ENCODE results near the gene B3GAT3. TPM values are rescaled to one million over a fixed set of nuclear protein-coding genes. Genes with fewer than 3 reads are reported as not detected.

The B3GAT3 gene
- total and polyA plus RNA-seq, 2 of the 8 experiments (the other 6 are each of a cell fraction or from before 2014, with no cell fraction given): 28.0 to 39.0 TPM

- H3K4me2 ChIP-seq (ENCODE audit: insufficient read depth in 1 of 2, low read depth in 2 of 2, low read length in 2 of 2): peak overlapping the region; percentile 73 to 85
- no peak overlapping the region for H3K14ac ChIP-seq (ENCODE audit: insufficient read length)
- H3K4me3 ChIP-seq (ENCODE audit: extremely low read depth in 1 of 4, insufficient read depth in 2 of 4, low read depth in 3 of 4, low read length in 4 of 4): peak overlapping the region; percentile 90 to 100 (median 91)
- no peaks in the 10 kb centered on the region for H3K9me3 ChIP-seq (ENCODE audit: insufficient read depth in 2 of 2, low read depth in 1 of 2, low read length in 1 of 2)
- no peak overlapping the region for H2AFZ ChIP-seq (ENCODE audit: low read length)
- peaks cover 0 to 48% of the 10 kb centered on the region in 2 experiments for H3K79me2 ChIP-seq (ENCODE audit: control insufficient read depth in 1 of 2, insufficient read depth in 2 of 2, low read length in 2 of 2)
- no peak for DNase-seq (ENCODE audit: low read depth in 1 of 2, low spot score in 2 of 2)
- CTCF ChIA-PET (ENCODE audit: partially characterized antibody): interaction anchor here (0.5 to 4.5 kb wide), 5 partner anchors 12 to 169 kb away, joined by 3 to 22 read pairs (median 3); no protein-coding TSS in a partner anchor
- H3K23me2 ChIP-seq (ENCODE audit: low read depth, low read length): peaks cover 13% of the 10 kb centered on the region
- FAIRE-seq: no peak
- H3K23ac ChIP-seq (ENCODE audit: insufficient read length): no peak overlapping the region
- H4K20me1 ChIP-seq (replicated peaks in 1 of 2; ENCODE audit: control insufficient read depth in 1 of 2, insufficient read depth in 2 of 2, low read length in 2 of 2): peaks cover under 1 to 18% of the 10 kb centered on the region in 2 experiments
- no peak overlapping the region for H3K56ac ChIP-seq (replicated peaks; ENCODE audit: insufficient read length, low read depth, low read length)
- WGBS, 2 experiments (ENCODE audit: extremely low coverage in 1 of 2, insufficient coverage in 1 of 2, insufficient read length in 1 of 2, insufficient replicate concordance in 2 of 2, low coverage in 1 of 2, low lambda C conversion rate in 2 of 2, missing lambda C conversion rate in 1 of 2): 77% methylated on average over 12 of the region's 12 CpGs; no CpG with 5 or more reads in 1 of the 2 experiments
- H3K4me1 ChIP-seq (replicated peaks in 1 of 4; ENCODE audit: control insufficient read depth in 3 of 4, insufficient read depth in 4 of 4, low read length in 3 of 4): peaks cover 0 to 11% (median 7%) of the 10 kb centered on the region in 4 experiments; a peak in 4 of 7 replicates
- H3K36me3 ChIP-seq (ENCODE audit: control insufficient read depth in 2 of 4, insufficient read depth in 4 of 4, low read length in 3 of 4): peaks cover 27 to 60% (median 49%) of the 10 kb centered on the region in 4 experiments
- H3K4ac ChIP-seq (replicated peaks; ENCODE audit: insufficient read length, low read depth, low read length): no peak overlapping the region
- H2AK5ac ChIP-seq (ENCODE audit: low read depth, low read length): no peak overlapping the region
- H2BK12ac ChIP-seq (ENCODE audit: low read depth, low read length): no peak overlapping the region
- no peak overlapping the region for H2BK5ac ChIP-seq (ENCODE audit: low read depth, low read length)
- H4K91ac ChIP-seq (replicated peaks; ENCODE audit: insufficient read length, low read length): no peak overlapping the region
- H3K79me1 ChIP-seq (ENCODE audit: low read depth, low read length): 0 out of 2 replicates have a peak, but pooled peaks cover 4% of the 10 kb centered on the region
- no peak overlapping the region for H2BK120ac ChIP-seq (replicated peaks; ENCODE audit: low read depth, low read length)
- no peak overlapping the region for H3K27ac ChIP-seq (ENCODE audit: low read depth, low read length)
- TF ChIP-seq TCF12 (IDR thresholded peaks at IDR 0.05; ENCODE audit: low read depth, low read length): no peak
- TF ChIP-seq RXRA (IDR thresholded peaks at IDR 0.05; ENCODE audit: insufficient read depth, low read depth, low read length): no peak
- no peak for TF ChIP-seq TAF7 (optimal IDR thresholded peaks at IDR 0.05; ENCODE audit: borderline replicate concordance, low read depth, low read length)
- no peak overlapping the region for H3K18ac ChIP-seq (ENCODE audit: extremely low read depth, low read length)
- H3K9ac ChIP-seq (replicated peaks in 1 of 4; ENCODE audit: extremely low read depth in 1 of 4, low read depth in 3 of 4, low read length in 3 of 4): peak overlapping the region; percentile 79 to 95 (median 88)
- H4K5ac ChIP-seq (ENCODE audit: insufficient read length, low read depth, low read length): no peak overlapping the region
- no peak overlapping the region for H2BK20ac ChIP-seq (ENCODE audit: low read length)
- H3K27me3 ChIP-seq (replicated peaks in 1 of 4; ENCODE audit: control insufficient read depth in 3 of 4, extremely low read depth in 1 of 4, insufficient read depth in 3 of 4, low read length in 3 of 4): no peaks in the 10 kb centered on the region
- no peak overlapping the region for H4K8ac ChIP-seq (ENCODE audit: extremely low read depth, insufficient read depth, low read length)
- POLR2A ChIA-PET (ENCODE audit: partially characterized antibody): interaction anchor here (0.6 to 20.7 kb wide), 21 partner anchors 8 to 317 kb away, joined by 3 to 336 read pairs (median 4); partner anchors contain the start of genes C11orf98, CSKMT, LBHD1 and SCGB1A1
- H2BK15ac ChIP-seq (ENCODE audit: low read length): no peak overlapping the region
These were observed 49.4 kb downstream of the B3GAT3 start for GRCh38 chr11:62572431-62572830.

All from H1 (cell line).